Activated CD8-positive, alpha-beta memory T cell treated with anti-CD3 and anti-CD28 coated beads, Interleukin-2, amount 10 ng/mL, durations not matched to agents 7 days and 5 days (primary cell): ENCODE data around the gene CORIN. TPM values are rescaled to one million over a fixed set of nuclear protein-coding genes. Genes with fewer than 3 reads are reported as not detected.
"Not testable (repeated sequence)": the region's sequence is repeated elsewhere in the genome, so short reads cannot be mapped to it uniquely, and the experiment has no call there.

Experiments used
- ATAC-seq: fragments of 150-1000 bp; cut with Tn5 transposase; one replicate; pipeline ENCODE4 v1.10.0; 2021; ENCODE audit warnings: moderate library complexity
- CTCF ChIA-PET: fragments of 350-600 bp; sonication (Branson Sonifier 250); formaldehyde crosslinking; loops from one replicate; lab custom pipeline; 2021; ENCODE audit warnings: antibody characterized with exemption; lab: Charles Lee
- DNase-seq: peaks from one replicate; pipeline ENCODE4 v3.0.0-alpha.2; 2020
- H3K27ac Mint-ChIP-seq: one replicate; pipeline ENCODE4 v1.8.0; 2021; ENCODE audit warnings: mild to moderate bottlenecking, mixed read lengths
- H3K27me3 Mint-ChIP-seq: one replicate; pipeline ENCODE4 v1.8.0; 2021; ENCODE audit warnings: mixed read lengths
- H3K36me3 Mint-ChIP-seq: one replicate; pipeline ENCODE4 v1.8.0; 2021; ENCODE audit warnings: mild to moderate bottlenecking, mixed read lengths
- H3K4me1 Mint-ChIP-seq: one replicate; pipeline ENCODE4 v1.8.0; 2021; ENCODE audit warnings: mixed read lengths
- H3K4me3 Mint-ChIP-seq: one replicate; pipeline ENCODE4 v1.8.0; 2021; ENCODE audit warnings: mild to moderate bottlenecking, moderate library complexity, mixed read lengths
- H3K9me3 Mint-ChIP-seq: one replicate; pipeline ENCODE4 v1.8.0; 2022; ENCODE audit warnings: low read depth, mixed read lengths
- microRNA-seq: library from miRNA; unstranded; fragments of <30 nt; microRNA quantifications from one replicate; pipeline ENCODE4 v1.2.0, GENCODE V29; 2022
- total RNA-seq, 2 experiments: library from RNA; stranded (reverse); gene quantifications; one replicate each; pipeline ENCODE4 v1.2.3, GENCODE V29; 2021

CORIN gene
- total RNA-seq, 2 experiments from 2014 or later, result not detected

DNA sequence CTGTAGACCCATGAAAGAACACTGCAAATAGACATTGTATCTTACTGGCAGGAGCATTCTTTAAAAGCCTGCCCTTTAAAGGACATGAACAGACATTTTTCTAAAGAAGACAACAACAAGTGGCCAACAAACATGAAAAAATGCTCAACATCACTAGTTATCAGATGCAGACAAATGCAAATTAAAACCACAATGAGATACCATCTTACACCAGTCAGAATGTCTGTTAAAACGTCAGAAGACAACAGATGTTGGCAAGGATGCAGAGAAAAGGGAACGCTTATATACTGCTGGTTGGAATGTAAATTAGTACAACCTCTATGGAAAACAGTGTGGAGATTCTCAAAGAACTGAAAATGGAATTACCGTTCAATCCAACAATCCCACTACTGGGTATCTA lies 275.6 kb downstream of the CORIN start:
- DNase-seq (no peak), ATAC-seq (no peak)
- H3K9me3 Mint-ChIP-seq, result no peaks in the 10 kb centered on the region
- peaks cover 19% of the 10 kb centered on the region for H3K4me1 Mint-ChIP-seq
- no peaks in the 10 kb centered on the region for H3K27me3 Mint-ChIP-seq
- no peak overlapping the region for H3K27ac Mint-ChIP-seq
- CTCF ChIA-PET, result no interaction called here
- H3K4me3 Mint-ChIP-seq, result no peak overlapping the region
- peaks cover 8% of the 10 kb centered on the region for H3K36me3 Mint-ChIP-seq

- no peak for DNase-seq
- CTCF ChIA-PET, result interaction anchor here (0.7 kb wide), 2 partner anchors 15 to 91 kb away, joined by 3 read pairs; no protein-coding TSS in a partner anchor
- H3K27me3 Mint-ChIP-seq, result no peaks in the 10 kb centered on the region
- no peaks in the 10 kb centered on the region for H3K9me3 Mint-ChIP-seq
- no peak overlapping the region for H3K27ac Mint-ChIP-seq
- peaks cover 19% of the 10 kb centered on the region for H3K4me1 Mint-ChIP-seq
- no peak overlapping the region for H3K4me3 Mint-ChIP-seq
- no peak for ATAC-seq
- H3K36me3 Mint-ChIP-seq, result peaks cover 8% of the 10 kb centered on the region
These were observed 276.5 kb downstream of the CORIN start for GRCh38 chr4:47561331-47561730.

DNA sequence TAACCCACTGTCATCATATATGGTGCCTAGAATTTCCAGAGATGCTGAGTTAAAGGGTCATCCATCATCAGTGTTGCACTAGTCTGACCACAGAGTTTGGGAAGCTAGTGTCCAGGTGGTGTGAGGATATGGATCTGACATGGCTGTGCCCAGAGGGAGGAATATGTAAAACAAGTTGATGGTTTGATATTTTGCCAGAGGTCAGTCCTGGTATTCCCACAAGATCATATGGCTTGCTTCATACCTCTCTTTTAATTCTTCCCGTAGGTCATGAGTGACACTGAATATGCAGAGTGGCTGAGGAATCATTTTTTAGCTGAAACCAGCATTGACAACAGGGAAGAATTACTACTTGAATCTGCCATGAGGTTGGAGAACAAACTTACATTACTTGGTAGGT lies 277.2 kb downstream of the CORIN start:
- H3K4me3 Mint-ChIP-seq, result no peak overlapping the region
- peaks cover 19% of the 10 kb centered on the region for H3K4me1 Mint-ChIP-seq
- DNase-seq (no peak), ATAC-seq (no peak)
- peaks cover 8% of the 10 kb centered on the region for H3K36me3 Mint-ChIP-seq
- CTCF ChIA-PET, result no interaction called here
- H3K27me3 Mint-ChIP-seq, result no peaks in the 10 kb centered on the region
- H3K27ac Mint-ChIP-seq, result no peak overlapping the region
- no peaks in the 10 kb centered on the region for H3K9me3 Mint-ChIP-seq

DNA sequence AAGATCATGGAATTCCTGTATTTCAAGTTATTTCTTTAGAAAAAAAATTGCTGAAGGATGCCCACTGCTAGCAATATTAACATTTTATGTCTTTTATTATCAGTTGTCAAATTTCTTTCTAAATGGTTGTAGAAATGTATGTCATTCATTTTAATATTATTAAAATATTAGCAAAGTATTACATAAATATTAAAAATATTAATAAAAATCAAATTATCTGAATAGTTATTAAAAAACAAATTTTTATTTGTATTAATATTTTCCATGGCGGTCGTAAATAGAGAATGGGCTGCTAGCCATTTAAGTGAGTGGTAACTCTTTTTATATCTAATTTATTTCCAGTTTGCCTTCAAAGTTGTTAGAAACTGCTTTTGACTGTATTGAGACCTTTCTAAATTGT lies 280.6 kb downstream of the CORIN start:
- no peaks in the 10 kb centered on the region for H3K27me3 Mint-ChIP-seq

GRCh38 chr4:47555920-47556319 lies 281.9 kb downstream of the CORIN start:
- H3K36me3 Mint-ChIP-seq, H3K27me3 Mint-ChIP-seq, H3K4me1 Mint-ChIP-seq, H3K4me3 Mint-ChIP-seq, DNase-seq, H3K27ac Mint-ChIP-seq, ATAC-seq, H3K9me3 Mint-ChIP-seq: not testable (repeated sequence)
- CTCF ChIA-PET, result interaction anchor here (1.0 to 1.6 kb wide), 2 partner anchors 8 to 13 kb away, joined by 3 to 4 read pairs; no protein-coding TSS in a partner anchor

More for the DNA sequence above, 280.6 kb downstream of the CORIN start:
- no peak for ATAC-seq
- Mint-ChIP-seq H3K4me1 (peaks cover 4% of the 10 kb centered on the region), H3K9me3 (no peaks in the 10 kb centered on the region), H3K4me3 (no peak overlapping the region), H3K36me3 (peaks cover 9% of the 10 kb centered on the region), H3K27ac (no peak overlapping the region)
- no peak for DNase-seq
- CTCF ChIA-PET, result interaction anchor here (1.6 kb wide), 1 partner anchor 15 kb away, joined by 3 read pairs; no protein-coding TSS in a partner anchor

GRCh38 chr4:47553329-47554125 lies 284.3 kb downstream of the CORIN start:
- H3K4me1 Mint-ChIP-seq, result no peaks in the 10 kb centered on the region
- peaks cover 13% of the 10 kb centered on the region for H3K36me3 Mint-ChIP-seq
- H3K27me3 Mint-ChIP-seq, result no peaks in the 10 kb centered on the region
- DNase-seq (no peak), ATAC-seq (no peak)
- no peak overlapping the region for H3K27ac Mint-ChIP-seq
- H3K9me3 Mint-ChIP-seq, result peaks cover 3% of the 10 kb centered on the region
- H3K4me3 Mint-ChIP-seq, result no peak overlapping the region
- CTCF ChIA-PET, result interaction anchor here (1.3 to 1.8 kb wide), 3 partner anchors 10 to 90 kb away, joined by 3 to 5 read pairs (median 4); partner anchors contain the start of gene COMMD8

GRCh38 chr4:47551682-47552081 lies 286.2 kb downstream of the CORIN start:
- DNase-seq (no peak), ATAC-seq (no peak)
- H3K36me3 Mint-ChIP-seq, result peaks cover 22% of the 10 kb centered on the region
- H3K9me3 Mint-ChIP-seq, result peaks cover 3% of the 10 kb centered on the region
- no peaks in the 10 kb centered on the region for H3K27me3 Mint-ChIP-seq
- H3K4me1 Mint-ChIP-seq, result no peaks in the 10 kb centered on the region
- no peak overlapping the region for H3K4me3 Mint-ChIP-seq
- no peak overlapping the region for H3K27ac Mint-ChIP-seq
- CTCF ChIA-PET, result interaction anchor here (1.0 to 1.8 kb wide), 2 partner anchors 12 to 66 kb away, joined by 3 to 5 read pairs; partner anchors contain the start of gene ATP10D

- peaks cover 28% of the 10 kb centered on the region for H3K36me3 Mint-ChIP-seq
- no peaks in the 10 kb centered on the region for H3K4me1 Mint-ChIP-seq
- CTCF ChIA-PET, result interaction anchor here (1.0 kb wide), 1 partner anchor 66 kb away, joined by 3 read pairs; the partner anchor contains the start of gene ATP10D
- peaks cover 3% of the 10 kb centered on the region for H3K9me3 Mint-ChIP-seq
- H3K27ac Mint-ChIP-seq, result no peak overlapping the region
- DNase-seq, result no peak
- no peak for ATAC-seq
- H3K27me3 Mint-ChIP-seq, result no peaks in the 10 kb centered on the region
- H3K4me3 Mint-ChIP-seq, result no peak overlapping the region
These were observed 286.8 kb downstream of the CORIN start for GRCh38 chr4:47550899-47551548.

GRCh38 chr4:47550357-47550756 lies 287.5 kb downstream of the CORIN start:
- H3K4me1 Mint-ChIP-seq, DNase-seq, CTCF ChIA-PET, H3K9me3 Mint-ChIP-seq, H3K4me3 Mint-ChIP-seq, H3K27ac Mint-ChIP-seq, ATAC-seq, H3K27me3 Mint-ChIP-seq: not testable (repeated sequence)
- H3K36me3 Mint-ChIP-seq, result peaks cover 32% of the 10 kb centered on the region

Small RNA genes lying within 50 kb of the gene (microRNA-seq; reads per million reads assigned to microRNA genes)
- gene MIR8053, result not detected

Other genes starting within 250 kb of the CORIN start
- gene NFXL1, start 76.5 kb upstream of the CORIN start, total RNA-seq, result 10 to 100 TPM in 1 of 2 experiments, 1 to 10 TPM in 1; 9.5 to 10.5 TPM
- gene CNGA1, start 178.6 kb upstream of the CORIN start, total RNA-seq, result not detected
- gene NIPAL1, start 178.7 kb upstream of the CORIN start, total RNA-seq, result 1 to 10 TPM in 1 of 2 experiments, under 1 TPM in 1; 0.35 to 1.4 TPM